ENCODE measurements around the gene YPEL3. TPM values are rescaled to one million over a fixed set of nuclear protein-coding genes. Genes with fewer than 3 reads are reported as not detected.

Gene YPEL3
- polyA plus RNA-seq, 4 donors: 39.6 to 154 (median 99.6) TPM

DNA sequence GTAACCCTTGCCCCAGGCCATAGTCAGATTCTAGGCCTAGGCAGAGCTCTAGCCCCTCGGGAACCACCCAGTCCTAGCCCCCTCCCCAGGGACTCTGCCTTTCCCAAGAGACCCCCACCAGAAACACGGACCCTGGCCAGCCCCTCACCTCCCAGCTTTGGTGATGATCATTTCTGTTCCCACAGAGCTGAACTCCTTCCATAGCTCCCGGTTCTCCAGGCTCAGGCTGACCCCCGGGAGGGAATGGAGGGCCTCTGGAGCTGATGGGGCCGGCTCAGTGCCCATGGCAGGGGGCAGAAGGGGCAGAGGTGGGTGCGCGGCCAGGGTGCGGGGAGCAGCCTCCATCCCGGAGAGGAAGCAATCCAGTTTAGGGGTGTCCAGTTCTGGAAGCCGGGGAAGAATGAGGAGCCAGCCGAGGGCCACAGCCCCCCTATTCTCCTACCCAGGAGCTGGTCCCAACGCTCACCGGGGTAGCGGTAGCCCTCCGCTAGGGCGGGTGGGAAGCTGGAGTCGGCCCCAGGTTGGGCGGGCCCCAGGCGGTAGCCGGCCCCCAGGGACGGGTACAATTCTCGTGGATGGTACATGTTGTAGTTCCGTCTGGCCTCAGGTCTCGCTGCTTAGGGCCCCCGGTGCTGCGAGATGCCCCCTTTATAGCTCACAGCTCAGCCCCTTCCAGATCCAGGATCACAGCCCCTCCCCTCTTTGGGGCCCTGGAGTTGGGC is 5.2 kb downstream of the YPEL3 start:
- Histone ChIP-seq H3K4me3 (ENCODE audit: low read depth in 1 of 3, low read length in 3 of 3) (peak overlapping the region in 1 of 3 donors; percentile 72), H3K4me1 (ENCODE audit: control insufficient read depth in 3 of 3, insufficient read depth in 2 of 3, low read depth in 1 of 3, low read length in 2 of 3) (peaks cover 2 to 31% (median 6%) of the 10 kb centered on the region in 3 donors), H3K9me3 (ENCODE audit: control insufficient read depth in 2 of 2, insufficient read depth in 1 of 2, low read depth in 1 of 2, low read length in 1 of 2) (no peaks in the 10 kb centered on the region), H3K27me3 (ENCODE audit: control insufficient read depth in 3 of 3, insufficient read depth in 3 of 3, low read length in 3 of 3) (no peaks in the 10 kb centered on the region), H3K36me3 (ENCODE audit: control insufficient read depth in 3 of 3, insufficient read depth in 2 of 3, low read depth in 1 of 3, low read length in 3 of 3) (peaks cover 0 to 36% (median 3%) of the 10 kb centered on the region in 3 donors), H3K27ac (ENCODE audit: low read depth in 1 of 3, low read length in 2 of 3) (no peak overlapping the region)
- 63 to 75% (median 74%) methylated on average over 24 to 26 of the region's 26 CpGs for WGBS, 3 donors
- DNase-seq: no peak
- no peak for FAIRE-seq

GRCh38 chr16:30088832-30089624 is 7.0 kb downstream of the YPEL3 start:
- DNase-seq (no peak), FAIRE-seq (no peak)
- 85 to 90% (median 86%) methylated on average over 22 of the region's 22 CpGs for WGBS, 3 donors
- Histone ChIP-seq H3K4me3 (ENCODE audit: low read depth in 1 of 3, low read length in 3 of 3) (no peak overlapping the region), H3K9me3 (ENCODE audit: control insufficient read depth in 2 of 2, insufficient read depth in 1 of 2, low read depth in 1 of 2, low read length in 1 of 2) (no peaks in the 10 kb centered on the region), H3K27me3 (ENCODE audit: control insufficient read depth in 3 of 3, insufficient read depth in 3 of 3, low read length in 3 of 3) (no peaks in the 10 kb centered on the region), H3K4me1 (ENCODE audit: control insufficient read depth in 3 of 3, insufficient read depth in 2 of 3, low read depth in 1 of 3, low read length in 2 of 3) (peaks cover 0 to 16% (median 6%) of the 10 kb centered on the region in 3 donors), H3K27ac (ENCODE audit: low read depth in 1 of 3, low read length in 2 of 3) (no peak overlapping the region), H3K36me3 (ENCODE audit: control insufficient read depth in 3 of 3, insufficient read depth in 2 of 3, low read depth in 1 of 3, low read length in 3 of 3) (peaks cover 4 to 43% (median 9%) of the 10 kb centered on the region in 3 donors)

DNA sequence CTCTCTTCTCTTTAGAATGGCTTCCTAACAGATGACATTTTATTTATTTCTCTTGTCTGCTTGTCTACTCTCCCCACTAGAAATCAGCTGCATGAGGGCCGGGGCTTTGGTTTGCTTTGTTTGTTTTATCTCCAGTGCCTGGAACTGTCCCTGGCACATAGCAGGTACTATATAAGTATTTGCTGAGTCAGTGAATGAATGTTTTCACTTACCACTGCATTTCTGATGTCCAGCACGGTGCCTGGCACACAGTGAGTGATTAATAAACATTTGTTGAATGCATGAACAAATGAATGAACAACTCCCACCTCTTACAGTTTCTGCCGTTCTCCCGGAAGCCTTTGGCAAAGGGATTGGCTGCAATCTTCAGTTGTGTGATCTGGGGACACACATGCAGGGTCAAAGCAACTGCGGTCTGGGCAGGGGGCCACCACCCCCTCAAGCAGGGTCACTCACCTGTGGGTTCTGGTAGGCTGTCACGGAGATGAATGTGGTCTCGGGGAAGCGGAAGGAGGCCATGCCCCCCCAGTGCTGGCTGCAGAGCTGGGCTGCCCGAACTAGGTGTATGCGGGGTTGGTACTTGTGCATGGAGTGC is 7.7 kb downstream of the YPEL3 start:
- no peak for FAIRE-seq
- Histone ChIP-seq H3K36me3 (ENCODE audit: control insufficient read depth in 3 of 3, insufficient read depth in 2 of 3, low read depth in 1 of 3, low read length in 3 of 3) (peaks cover 4 to 43% (median 12%) of the 10 kb centered on the region in 3 donors), H3K27me3 (ENCODE audit: control insufficient read depth in 3 of 3, insufficient read depth in 3 of 3, low read length in 3 of 3) (no peaks in the 10 kb centered on the region), H3K4me3 (ENCODE audit: low read depth in 1 of 3, low read length in 3 of 3) (no peak overlapping the region), H3K27ac (ENCODE audit: low read depth in 1 of 3, low read length in 2 of 3) (no peak overlapping the region), H3K4me1 (ENCODE audit: control insufficient read depth in 3 of 3, insufficient read depth in 2 of 3, low read depth in 1 of 3, low read length in 2 of 3) (peaks cover 0 to 16% (median 6%) of the 10 kb centered on the region in 3 donors), H3K9me3 (ENCODE audit: control insufficient read depth in 2 of 2, insufficient read depth in 1 of 2, low read depth in 1 of 2, low read length in 1 of 2) (no peaks in the 10 kb centered on the region)
- DNase-seq: no peak
- 72 to 80% (median 77%) methylated on average over 9 to 10 of the region's 10 CpGs for WGBS, 3 donors

GRCh38 chr16:30087181-30087898 is 8.7 kb downstream of the YPEL3 start:
- no peak for FAIRE-seq

GRCh38 chr16:30086291-30087140 is 9.5 kb downstream of the YPEL3 start:
- H3K27ac ChIP-seq (ENCODE audit: low read depth in 1 of 3, low read length in 2 of 3): no peak overlapping the region
- 79 to 91% (median 83%) methylated on average over 21 to 27 of the region's 27 CpGs for WGBS, 3 donors
- H3K4me1 ChIP-seq (ENCODE audit: control insufficient read depth in 3 of 3, insufficient read depth in 2 of 3, low read depth in 1 of 3, low read length in 2 of 3): peaks cover 0 to 7% (median 0%) of the 10 kb centered on the region in 3 donors
- FAIRE-seq (no peak), DNase-seq (no peak)
- no peak overlapping the region for H3K4me3 ChIP-seq (ENCODE audit: low read depth in 1 of 3, low read length in 3 of 3)
- no peaks in the 10 kb centered on the region for H3K9me3 ChIP-seq (ENCODE audit: control insufficient read depth in 2 of 2, insufficient read depth in 1 of 2, low read depth in 1 of 2, low read length in 1 of 2)
- H3K36me3 ChIP-seq (ENCODE audit: control insufficient read depth in 3 of 3, insufficient read depth in 2 of 3, low read depth in 1 of 3, low read length in 3 of 3): peaks cover 8 to 57% (median 14%) of the 10 kb centered on the region in 3 donors
- H3K27me3 ChIP-seq (ENCODE audit: control insufficient read depth in 3 of 3, insufficient read depth in 3 of 3, low read length in 3 of 3): no peaks in the 10 kb centered on the region

More at GRCh38 chr16:30087181-30087898, 8.7 kb downstream of the YPEL3 start:
- Histone ChIP-seq H3K4me1 (ENCODE audit: control insufficient read depth in 3 of 3, insufficient read depth in 2 of 3, low read depth in 1 of 3, low read length in 2 of 3) (peaks cover 0 to 12% (median 2%) of the 10 kb centered on the region in 3 donors), H3K27me3 (ENCODE audit: control insufficient read depth in 3 of 3, insufficient read depth in 3 of 3, low read length in 3 of 3) (no peaks in the 10 kb centered on the region), H3K27ac (ENCODE audit: low read depth in 1 of 3, low read length in 2 of 3) (no peak overlapping the region), H3K36me3 (ENCODE audit: control insufficient read depth in 3 of 3, insufficient read depth in 2 of 3, low read depth in 1 of 3, low read length in 3 of 3) (peaks cover 8 to 50% (median 14%) of the 10 kb centered on the region in 3 donors), H3K4me3 (ENCODE audit: low read depth in 1 of 3, low read length in 3 of 3) (no peak overlapping the region), H3K9me3 (ENCODE audit: control insufficient read depth in 2 of 2, insufficient read depth in 1 of 2, low read depth in 1 of 2, low read length in 1 of 2) (no peaks in the 10 kb centered on the region)
- WGBS, 3 donors: 84 to 91% (median 89%) methylated on average over 11 of the region's 11 CpGs
- no peak for DNase-seq

- 78 to 83% (median 81%) methylated on average over 5 to 6 of the region's 6 CpGs for WGBS, 3 donors
- Histone ChIP-seq H3K27me3 (ENCODE audit: control insufficient read depth in 3 of 3, insufficient read depth in 3 of 3, low read length in 3 of 3) (no peaks in the 10 kb centered on the region), H3K4me1 (ENCODE audit: control insufficient read depth in 3 of 3, insufficient read depth in 2 of 3, low read depth in 1 of 3, low read length in 2 of 3) (peaks cover 0 to 5% (median 0%) of the 10 kb centered on the region in 3 donors), H3K27ac (ENCODE audit: low read depth in 1 of 3, low read length in 2 of 3) (no peak overlapping the region), H3K36me3 (ENCODE audit: control insufficient read depth in 3 of 3, insufficient read depth in 2 of 3, low read depth in 1 of 3, low read length in 3 of 3) (peaks cover 8 to 64% (median 18%) of the 10 kb centered on the region in 3 donors), H3K4me3 (ENCODE audit: low read depth in 1 of 3, low read length in 3 of 3) (no peak overlapping the region), H3K9me3 (ENCODE audit: control insufficient read depth in 2 of 2, insufficient read depth in 1 of 2, low read depth in 1 of 2, low read length in 1 of 2) (no peaks in the 10 kb centered on the region)
- FAIRE-seq (no peak), DNase-seq (no peak)
Observed at GRCh38 chr16:30085820-30086219, 10.2 kb downstream of the YPEL3 start.

GRCh38 chr16:30085247-30085646 is 10.8 kb downstream of the YPEL3 start:
- H3K4me3 ChIP-seq (ENCODE audit: low read depth in 1 of 3, low read length in 3 of 3): no peak overlapping the region
- DNase-seq: no peak

More at GRCh38 chr16:30085247-30085646, 10.8 kb downstream of the YPEL3 start:
- 64 to 95% (median 89%) methylated on average over 3 of the region's 3 CpGs for WGBS, 3 donors
- Histone ChIP-seq H3K9me3 (ENCODE audit: control insufficient read depth in 2 of 2, insufficient read depth in 1 of 2, low read depth in 1 of 2, low read length in 1 of 2) (no peaks in the 10 kb centered on the region), H3K4me1 (ENCODE audit: control insufficient read depth in 3 of 3, insufficient read depth in 2 of 3, low read depth in 1 of 3, low read length in 2 of 3) (peaks cover 0 to 8% (median 0%) of the 10 kb centered on the region in 3 donors), H3K27ac (ENCODE audit: low read depth in 1 of 3, low read length in 2 of 3) (peak overlapping the region in 1 of 3 donors; percentile 28), H3K27me3 (ENCODE audit: control insufficient read depth in 3 of 3, insufficient read depth in 3 of 3, low read length in 3 of 3) (no peaks in the 10 kb centered on the region), H3K36me3 (ENCODE audit: control insufficient read depth in 3 of 3, insufficient read depth in 2 of 3, low read depth in 1 of 3, low read length in 3 of 3) (peaks cover 8 to 69% (median 20%) of the 10 kb centered on the region in 3 donors)
- no peak for FAIRE-seq
